Endodermal cell (in vitro differentiated cells): ENCODE results near the gene ING5. TPM values are rescaled to one million over a fixed set of nuclear protein-coding genes. Genes with fewer than 3 reads are reported as not detected.

ENCODE experiments used
- DNase-seq: peaks from one replicate; pipeline ENCODE4 v3.0.0-alpha.2; 2017
- H3K27ac ChIP-seq: 2 replicates; pipeline ENCODE4 v1.5.1; 2013; ENCODE audit warnings: mild to moderate bottlenecking, low read depth, low read length, moderate library complexity
- H3K27me3 ChIP-seq: 2 replicates; pipeline ENCODE4 v1.6.1; 2013; ENCODE audit warnings: mild to moderate bottlenecking, low read length, moderate library complexity; ENCODE audit not compliant: insufficient read depth, control insufficient read depth, poor library complexity, severe bottlenecking
- H3K36me3 ChIP-seq: 2 replicates; pipeline ENCODE4 v1.7.0; 2013; ENCODE audit warnings: mild to moderate bottlenecking, low read length, moderate library complexity; ENCODE audit not compliant: control insufficient read depth, insufficient read depth
- H3K4me1 ChIP-seq: one replicate; pipeline ENCODE4 v1.7.0; 2013; ENCODE audit warnings: low read length; ENCODE audit not compliant: control insufficient read depth, insufficient read depth
- H3K4me3 ChIP-seq: 2 replicates; pipeline ENCODE4 v1.5.1; 2013; ENCODE audit warnings: mild to moderate bottlenecking, low read length, moderate library complexity
- H3K9ac ChIP-seq: 2 replicates; pipeline ENCODE4 v1.6.1; 2013; ENCODE audit warnings: mild to moderate bottlenecking, low read length, moderate library complexity; ENCODE audit not compliant: poor library complexity, severe bottlenecking; ENCODE audit errors: extremely low read depth
- H3K9me3 ChIP-seq: 2 replicates; pipeline ENCODE4 v1.6.1; 2013; ENCODE audit warnings: mild to moderate bottlenecking, low read length, moderate library complexity; ENCODE audit not compliant: control insufficient read depth
- H3K27ac Mint-ChIP-seq: 2 replicates; pipeline ENCODE4 v1.8.0; 2020; ENCODE audit warnings: mixed read lengths
- H3K27me3 Mint-ChIP-seq: 2 replicates; pipeline ENCODE4 v1.8.0; 2021; ENCODE audit warnings: mild to moderate bottlenecking, mixed read lengths; ENCODE audit not compliant: insufficient read depth
- H3K36me3 Mint-ChIP-seq: 2 replicates; pipeline ENCODE4 v1.8.0; 2020; ENCODE audit warnings: low read depth, mixed read lengths
- H3K4me1 Mint-ChIP-seq: 2 replicates; pipeline ENCODE4 v1.8.0; 2020; ENCODE audit warnings: mixed read lengths
- H3K4me3 Mint-ChIP-seq: 2 replicates; pipeline ENCODE4 v1.8.0; 2020; ENCODE audit warnings: mild to moderate bottlenecking, moderate library complexity, mixed read lengths
- H3K9me3 Mint-ChIP-seq: 2 replicates; pipeline ENCODE4 v1.8.0; 2020; ENCODE audit warnings: mild to moderate bottlenecking, mixed read lengths
- WGBS, 2 experiments: methylation state at CpG; one replicate each; pipeline versions ENCODE4 v1.1.5 to v1.1.7; 2013; ENCODE audit warnings: missing lambda C conversion rate in 2 of 2, mixed read lengths in 1 of 2; ENCODE audit not compliant: insufficient coverage in 1 of 2, insufficient read length in 1 of 2; 5-methylcytosine and 5-hydroxymethylcytosine counted together
- total RNA-seq, 2 donors: library from RNA; stranded (reverse); fragmentation: NEBNext Ultra II Directional in 1 of 2; extraction: Animal tissue kit (Norgen Biotek cat#: 25700) in 1 of 2; gene quantifications; 2 replicates in 1 of 2; 3 replicates in 1 of 2; pipeline ENCODE4 v1.2.1, GENCODE V29; 2021
- TF ChIP-seq, protein P1 (sequence below): fragments of 200-600 bp; sonication (generic); conservative IDR thresholded peaks from 2 replicates; pipeline ENCODE4 v1.5.0; 2021; ENCODE audit warnings: antibody characterized with exemption, mild to moderate bottlenecking

ING5 gene
- total RNA-seq, 2 donors from 2014 or later, result 44.9 to 53.1 TPM

DNA sequence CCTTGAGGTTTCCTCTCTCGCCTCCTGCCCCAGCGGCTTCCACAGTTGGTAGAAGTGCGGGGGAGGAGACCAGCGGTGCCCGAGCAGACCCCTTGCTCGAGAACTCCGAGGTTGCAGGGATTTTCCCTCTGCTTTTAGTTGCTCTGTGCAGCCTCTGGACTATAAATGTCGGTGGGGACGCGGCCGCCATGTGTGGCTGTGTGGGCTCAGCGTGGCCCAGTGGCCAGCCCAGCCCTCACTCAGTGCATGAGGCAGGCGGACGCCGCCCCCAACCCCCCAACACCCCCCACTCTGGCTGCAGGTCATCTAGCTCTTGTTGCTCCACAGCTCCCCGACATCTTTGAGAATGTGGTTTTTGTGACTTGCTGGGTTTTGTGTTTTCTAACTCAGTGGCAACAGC is 17.3 kb downstream of the ING5 start:
- H3K4me1 Mint-ChIP-seq, result no peaks in the 10 kb centered on the region
- Histone ChIP-seq H3K9me3 (peaks cover 27% of the 10 kb centered on the region), H3K27me3 (no peaks in the 10 kb centered on the region), H3K4me3 (no peak overlapping the region), H3K4me1 (no peaks in the 10 kb centered on the region), H3K27ac (no peak overlapping the region), H3K9ac (no peak overlapping the region), H3K36me3 (peaks cover 79% of the 10 kb centered on the region)
- WGBS, 2 experiments, result 95 to 99% methylated on average over 14 to 16 of the region's 16 CpGs
- DNase-seq, result no peak
- no peaks in the 10 kb centered on the region for H3K27me3 Mint-ChIP-seq
- H3K27ac Mint-ChIP-seq, result no peak overlapping the region
- TF ChIP-seq, protein P1, sequence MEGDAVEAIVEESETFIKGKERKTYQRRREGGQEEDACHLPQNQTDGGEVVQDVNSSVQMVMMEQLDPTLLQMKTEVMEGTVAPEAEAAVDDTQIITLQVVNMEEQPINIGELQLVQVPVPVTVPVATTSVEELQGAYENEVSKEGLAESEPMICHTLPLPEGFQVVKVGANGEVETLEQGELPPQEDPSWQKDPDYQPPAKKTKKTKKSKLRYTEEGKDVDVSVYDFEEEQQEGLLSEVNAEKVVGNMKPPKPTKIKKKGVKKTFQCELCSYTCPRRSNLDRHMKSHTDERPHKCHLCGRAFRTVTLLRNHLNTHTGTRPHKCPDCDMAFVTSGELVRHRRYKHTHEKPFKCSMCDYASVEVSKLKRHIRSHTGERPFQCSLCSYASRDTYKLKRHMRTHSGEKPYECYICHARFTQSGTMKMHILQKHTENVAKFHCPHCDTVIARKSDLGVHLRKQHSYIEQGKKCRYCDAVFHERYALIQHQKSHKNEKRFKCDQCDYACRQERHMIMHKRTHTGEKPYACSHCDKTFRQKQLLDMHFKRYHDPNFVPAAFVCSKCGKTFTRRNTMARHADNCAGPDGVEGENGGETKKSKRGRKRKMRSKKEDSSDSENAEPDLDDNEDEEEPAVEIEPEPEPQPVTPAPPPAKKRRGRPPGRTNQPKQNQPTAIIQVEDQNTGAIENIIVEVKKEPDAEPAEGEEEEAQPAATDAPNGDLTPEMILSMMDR, result no peak
- no peak overlapping the region for H3K4me3 Mint-ChIP-seq
- H3K36me3 Mint-ChIP-seq, result peaks cover 77% of the 10 kb centered on the region
- H3K9me3 Mint-ChIP-seq, result peaks cover 34% of the 10 kb centered on the region

DNA sequence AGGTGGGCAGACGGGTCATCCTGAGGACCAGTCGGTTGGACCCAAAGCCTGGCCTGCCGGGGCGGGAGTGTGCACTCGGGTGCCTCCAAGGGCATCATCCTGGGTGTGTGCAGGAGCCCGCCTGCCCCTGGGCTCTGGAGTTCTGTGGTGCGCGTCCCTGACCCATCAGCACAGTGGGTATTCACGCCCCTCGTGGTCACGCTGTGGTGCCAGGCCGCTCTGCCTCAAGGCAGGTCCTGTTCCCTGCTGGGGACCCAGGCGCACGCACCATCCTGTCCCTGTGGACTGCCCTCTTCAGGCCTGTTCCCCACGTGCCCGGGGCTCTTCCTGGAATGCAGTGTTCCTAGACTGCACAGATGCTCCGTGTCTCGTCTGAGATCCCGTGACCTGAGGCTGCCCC is 18.3 kb downstream of the ING5 start:
- Histone ChIP-seq H3K27ac (no peak overlapping the region), H3K4me3 (no peak overlapping the region), H3K4me1 (no peaks in the 10 kb centered on the region), H3K9me3 (peaks cover 27% of the 10 kb centered on the region), H3K27me3 (no peaks in the 10 kb centered on the region), H3K9ac (no peak overlapping the region), H3K36me3 (peaks cover 73% of the 10 kb centered on the region)
- Mint-ChIP-seq H3K36me3 (peaks cover 77% of the 10 kb centered on the region), H3K4me3 (no peak overlapping the region), H3K4me1 (no peaks in the 10 kb centered on the region), H3K27ac (no peak overlapping the region), H3K27me3 (no peaks in the 10 kb centered on the region), H3K9me3 (peaks cover 35% of the 10 kb centered on the region)
- DNase-seq, result no peak
- TF ChIP-seq, protein P1, result no peak
- WGBS, 2 experiments, result 95% methylated on average over 10 to 19 of the region's 19 CpGs

GRCh38 chr2:241720560-241720959 is 18.7 kb downstream of the ING5 start:
- WGBS, 2 experiments, result 89 to 92% methylated on average over 12 to 15 of the region's 15 CpGs
- Histone ChIP-seq H3K4me1 (no peaks in the 10 kb centered on the region), H3K27me3 (no peaks in the 10 kb centered on the region), H3K36me3 (peaks cover 72% of the 10 kb centered on the region), H3K27ac (no peak overlapping the region), H3K4me3 (no peak overlapping the region), H3K9ac (no peak overlapping the region), H3K9me3 (peaks cover 27% of the 10 kb centered on the region)
- H3K4me1 Mint-ChIP-seq, result no peaks in the 10 kb centered on the region
- TF ChIP-seq, protein P1, result no peak
- H3K27me3 Mint-ChIP-seq, result no peaks in the 10 kb centered on the region
- H3K4me3 Mint-ChIP-seq, result no peak overlapping the region
- DNase-seq, result no peak
- peaks cover 77% of the 10 kb centered on the region for H3K36me3 Mint-ChIP-seq
- H3K27ac Mint-ChIP-seq, result no peak overlapping the region
- peaks cover 35% of the 10 kb centered on the region for H3K9me3 Mint-ChIP-seq
